OCI-LY1 (cell line): ENCODE measurements around the gene YBX3.

ENCODE experiments used
- H2AFZ ChIP-seq: fragments of 200-600 bp; sonication (generic), shearing (Covaris generic); 2 replicates; pipeline ENCODE4 v1.6.0; 2014; ENCODE audit warnings: antibody characterized with exemption, mild to moderate bottlenecking, low read length
- H3F3A ChIP-seq: fragments of 200-600 bp; sonication (generic), shearing (Covaris generic); 2 replicates; pipeline ENCODE4 v1.6.0; 2014; ENCODE audit warnings: mild to moderate bottlenecking, antibody characterized with exemption, low read length, moderate library complexity; ENCODE audit not compliant: insufficient read depth
- H3K27ac ChIP-seq: fragments of 200-600 bp; sonication (generic); 2 replicates; pipeline ENCODE4 v1.5.1; 2014; ENCODE audit warnings: low read length, mixed run types, mild to moderate bottlenecking, low read depth; ENCODE audit not compliant: poor library complexity, severe bottlenecking
- H3K27me3 ChIP-seq: fragments of 200-600 bp; sonication (generic); 2 replicates; pipeline ENCODE4 v1.6.0; 2014; ENCODE audit warnings: antibody characterized with exemption, mild to moderate bottlenecking, low read length, moderate library complexity; ENCODE audit not compliant: insufficient read depth
- H3K36me3 ChIP-seq: fragments of 200-600 bp; sonication (generic); 2 replicates; pipeline ENCODE4 v1.6.1; 2014; ENCODE audit warnings: mild to moderate bottlenecking, antibody characterized with exemption, low read length, moderate library complexity, mixed read lengths; ENCODE audit not compliant: insufficient read depth
- H3K4me1 ChIP-seq: fragments of 200-600 bp; sonication (generic); 2 replicates; pipeline ENCODE4 v1.5.1; 2014; ENCODE audit warnings: mild to moderate bottlenecking, low read length, moderate library complexity; ENCODE audit not compliant: insufficient read depth, severe bottlenecking
- H3K4me2 ChIP-seq: fragments of 200-600 bp; sonication (generic), shearing (Covaris generic); 2 replicates; pipeline ENCODE4 v1.6.1; 2014; ENCODE audit warnings: low read length
- H3K4me3 ChIP-seq: fragments of 200-600 bp; sonication (generic); 2 replicates; pipeline ENCODE4 v1.5.1; 2014; ENCODE audit warnings: low read length, low read depth, mild to moderate bottlenecking, mixed read lengths; ENCODE audit not compliant: poor library complexity, severe bottlenecking
- H3K79me2 ChIP-seq: fragments of 200-600 bp; shearing (Covaris generic); 2 replicates; pipeline ENCODE4 v1.6.1; 2016; ENCODE audit warnings: mixed run types, low read length, mixed read lengths; ENCODE audit not compliant: insufficient read depth
- H3K9ac ChIP-seq: fragments of 200-600 bp; sonication (generic), shearing (Covaris generic); 2 replicates; pipeline ENCODE4 v1.6.1; 2014; ENCODE audit warnings: mild to moderate bottlenecking, low read length, mixed read lengths
- H3K9me2 ChIP-seq: fragments of 200-600 bp; sonication (generic), shearing (Covaris generic); 2 replicates; pipeline ENCODE4 v1.6.1; 2014; ENCODE audit warnings: low read depth, mild to moderate bottlenecking, low read length, mixed read lengths
- H3K9me3 ChIP-seq: fragments of 200-600 bp; shearing (Covaris generic); 2 replicates; pipeline ENCODE4 v1.6.1; 2014; ENCODE audit warnings: low read length, mixed read lengths
- H4K20me1 ChIP-seq: fragments of 200-600 bp; sonication (generic), shearing (Covaris generic); 2 replicates; pipeline ENCODE4 v1.6.0; 2016; ENCODE audit warnings: mild to moderate bottlenecking, low read length; ENCODE audit not compliant: insufficient read depth
- CTCF ChIP-seq: fragments of 200-600 bp; sonication (generic), shearing (Covaris generic); IDR thresholded peaks from 2 replicates; pipeline ENCODE4 v1.5.1; 2017; ENCODE audit warnings: mild to moderate bottlenecking, antibody characterized with exemption, low read length, moderate library complexity, mixed read lengths
- EZH2 ChIP-seq: fragments of 200-600 bp; sonication (generic), shearing (Covaris generic); IDR thresholded peaks from 2 replicates; pipeline ENCODE4 v1.8.0; 2017; ENCODE audit warnings: borderline replicate concordance, mixed run types, mild to moderate bottlenecking, antibody characterized with exemption, low read length, moderate library complexity, mixed read lengths

Gene YBX3

GRCh38 chr12:10736463-10736862 lies 13.3 kb upstream of the YBX3 start:
- no peaks in the 10 kb centered on the region for H3K9me3 ChIP-seq
- H3K27ac ChIP-seq, result no peak overlapping the region
- no peaks in the 10 kb centered on the region for H3F3A ChIP-seq
- H3K36me3 ChIP-seq, result no peaks in the 10 kb centered on the region
- no peak for TF ChIP-seq EZH2
- TF ChIP-seq CTCF, result no peak
- no peaks in the 10 kb centered on the region for H3K4me1 ChIP-seq
- no peak overlapping the region for H2AFZ ChIP-seq
- H3K4me3 ChIP-seq, result no peak overlapping the region
- H4K20me1 ChIP-seq, result no peaks in the 10 kb centered on the region
- no peaks in the 10 kb centered on the region for H3K79me2 ChIP-seq
- H3K9ac ChIP-seq, result no peak overlapping the region
- no peaks in the 10 kb centered on the region for H3K27me3 ChIP-seq
- H3K9me2 ChIP-seq, result no peaks in the 10 kb centered on the region
- H3K4me2 ChIP-seq, result no peak overlapping the region

GRCh38 chr12:10735428-10735827 lies 12.3 kb upstream of the YBX3 start:
- H3K79me2 ChIP-seq, result no peaks in the 10 kb centered on the region
- no peak overlapping the region for H2AFZ ChIP-seq
- no peak overlapping the region for H3K27ac ChIP-seq
- no peaks in the 10 kb centered on the region for H3K27me3 ChIP-seq
- H3K4me3 ChIP-seq, result no peak overlapping the region
- H4K20me1 ChIP-seq, result no peaks in the 10 kb centered on the region
- no peak overlapping the region for H3K9ac ChIP-seq
- no peak overlapping the region for H3K4me2 ChIP-seq
- no peaks in the 10 kb centered on the region for H3K36me3 ChIP-seq
- H3K9me3 ChIP-seq, result no peaks in the 10 kb centered on the region
- H3F3A ChIP-seq, result no peaks in the 10 kb centered on the region
- H3K9me2 ChIP-seq, result no peaks in the 10 kb centered on the region
- TF ChIP-seq EZH2 (no peak), CTCF (no peak)
- no peaks in the 10 kb centered on the region for H3K4me1 ChIP-seq

DNA sequence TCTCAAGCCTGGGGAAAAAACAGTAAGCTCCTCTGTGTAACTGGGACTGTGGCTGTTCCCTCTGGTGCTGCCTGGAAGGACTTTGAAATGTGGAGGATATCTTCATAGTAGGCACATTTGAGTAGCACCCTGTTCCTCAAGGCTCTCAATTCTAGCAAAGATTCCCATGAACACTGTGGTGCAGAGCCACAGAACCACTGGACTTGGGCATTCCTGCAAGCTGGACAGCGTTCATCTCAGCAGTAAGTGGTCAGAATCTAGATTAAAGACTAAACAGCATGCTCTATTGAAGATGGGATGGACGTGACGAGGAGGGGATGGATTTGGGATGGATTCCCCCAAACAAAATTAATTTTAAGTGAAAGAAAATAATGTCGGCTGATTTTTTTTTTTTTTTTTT lies 9.4 kb upstream of the YBX3 start:
- H3K4me1 ChIP-seq, result no peaks in the 10 kb centered on the region
- no peaks in the 10 kb centered on the region for H3K79me2 ChIP-seq
- H3K9ac ChIP-seq, result no peak overlapping the region
- no peaks in the 10 kb centered on the region for H3K27me3 ChIP-seq
- no peak overlapping the region for H2AFZ ChIP-seq
- no peaks in the 10 kb centered on the region for H3F3A ChIP-seq
- TF ChIP-seq EZH2, result no peak
- no peak for TF ChIP-seq CTCF
- H4K20me1 ChIP-seq, result no peaks in the 10 kb centered on the region
- no peak overlapping the region for H3K27ac ChIP-seq
- no peaks in the 10 kb centered on the region for H3K9me2 ChIP-seq
- H3K9me3 ChIP-seq, result no peaks in the 10 kb centered on the region
- no peak overlapping the region for H3K4me3 ChIP-seq
- no peak overlapping the region for H3K4me2 ChIP-seq
- H3K36me3 ChIP-seq, result no peaks in the 10 kb centered on the region
